HPDE6-E6E7 (cell line): ENCODE results near the gene SMIM38.

Experiments
- DNase-seq: peaks from one replicate; pipeline ENCODE4 v3.0.0; 2011; ENCODE audit warnings: missing footprints; ENCODE audit errors: extremely low spot score

SMIM38 gene

GRCh38 chr11:69159150-69159852 lies 3.6 kb downstream of the SMIM38 start:
- no peak for DNase-seq

GRCh38 chr11:69160296-69161116 lies 4.8 kb downstream of the SMIM38 start:
- no peak for DNase-seq

- no peak for DNase-seq
Measured at GRCh38 chr11:69161117-69161407, 5.3 kb downstream of the SMIM38 start.

- DNase-seq = no peak
Measured at GRCh38 chr11:69162505-69162904, 6.8 kb downstream of the SMIM38 start.

GRCh38 chr11:69163842-69164241 lies 8.1 kb downstream of the SMIM38 start:
- no peak for DNase-seq

- DNase-seq = no peak
Measured at GRCh38 chr11:69164824-69165223, 9.1 kb downstream of the SMIM38 start.

- no peak for DNase-seq
Measured at GRCh38 chr11:69165775-69166174, 10.0 kb downstream of the SMIM38 start.

- peak; percentile 74 for DNase-seq
Measured at GRCh38 chr11:69166218-69167115, 10.7 kb downstream of the SMIM38 start.

GRCh38 chr11:69167130-69167915 lies 11.6 kb downstream of the SMIM38 start:
- DNase-seq = no peak

GRCh38 chr11:69167916-69168691 lies 12.4 kb downstream of the SMIM38 start:
- no peak for DNase-seq

- no peak for DNase-seq
Measured at GRCh38 chr11:69169479-69169878, 13.7 kb downstream of the SMIM38 start.

GRCh38 chr11:69170704-69171103 lies 15.0 kb downstream of the SMIM38 start:
- no peak for DNase-seq

- no peak for DNase-seq
Measured at GRCh38 chr11:69171476-69172240, 15.9 kb downstream of the SMIM38 start.

- DNase-seq = no peak
Measured at GRCh38 chr11:69172674-69173073, 16.9 kb downstream of the SMIM38 start.

GRCh38 chr11:69173331-69173730 lies 17.6 kb downstream of the SMIM38 start:
- DNase-seq = no peak

GRCh38 chr11:69173925-69174581 lies 18.3 kb downstream of the SMIM38 start:
- DNase-seq = peak; percentile 23

- DNase-seq = no peak
Measured at GRCh38 chr11:69174841-69175240, 19.1 kb downstream of the SMIM38 start.

- no peak for DNase-seq
Measured at GRCh38 chr11:69178819-69179482, 23.2 kb downstream of the SMIM38 start.

- no peak for DNase-seq
Measured at GRCh38 chr11:69180226-69180625, 24.5 kb downstream of the SMIM38 start.
